OCI-M2 (cell line): Measurements from ENCODE around the gene PTPRN2.
"Not testable (repeated sequence)": the region's sequence is repeated elsewhere in the genome, so short reads cannot be mapped to it uniquely, and the experiment has no call there.

Experiments used
- DNase-seq: peaks from one replicate; lab custom pipeline; 2025; ENCODE audit not compliant: unreplicated experiment; lab: John Stamatoyannopoulos, UW

The PTPRN2 gene

GRCh38 chr7:158203948-158204347 lies 383.7 kb downstream of the PTPRN2 start:
- not testable (repeated sequence) for DNase-seq

- DNase-seq, result no peak
Observed at GRCh38 chr7:158194365-158194900, 393.2 kb downstream of the PTPRN2 start.

GRCh38 chr7:158193446-158193845 lies 394.2 kb downstream of the PTPRN2 start:
- DNase-seq, result no peak

GRCh38 chr7:158192956-158193355 lies 394.7 kb downstream of the PTPRN2 start:
- no peak for DNase-seq

- DNase-seq, result no peak
Observed at GRCh38 chr7:158192184-158192835, 395.3 kb downstream of the PTPRN2 start.

GRCh38 chr7:158191671-158192070 lies 396.0 kb downstream of the PTPRN2 start:
- no peak for DNase-seq

- no peak for DNase-seq
Observed at GRCh38 chr7:158190756-158191155, 396.9 kb downstream of the PTPRN2 start.

- DNase-seq, result no peak
Observed at GRCh38 chr7:158188676-158189075, 398.9 kb downstream of the PTPRN2 start.

GRCh38 chr7:158187694-158187994 lies 400.0 kb downstream of the PTPRN2 start:
- DNase-seq, result no peak

- DNase-seq, result no peak
Observed at GRCh38 chr7:158186864-158187693, 400.5 kb downstream of the PTPRN2 start.

GRCh38 chr7:158186406-158186805 lies 401.2 kb downstream of the PTPRN2 start:
- DNase-seq, result no peak

- no peak for DNase-seq
Observed at GRCh38 chr7:158185653-158186052, 402.0 kb downstream of the PTPRN2 start.

- DNase-seq, result no peak
Observed at GRCh38 chr7:158183431-158183830, 404.2 kb downstream of the PTPRN2 start.

- no peak for DNase-seq
Observed at GRCh38 chr7:158176561-158177173, 411.0 kb downstream of the PTPRN2 start.

- DNase-seq, result no peak
Observed at GRCh38 chr7:158175779-158176178, 411.8 kb downstream of the PTPRN2 start.

- no peak for DNase-seq
Observed at GRCh38 chr7:158174947-158175346, 412.7 kb downstream of the PTPRN2 start.

- DNase-seq, result no peak
Observed at GRCh38 chr7:158167373-158167772, 420.2 kb downstream of the PTPRN2 start.

GRCh38 chr7:158166386-158167340 lies 421.0 kb downstream of the PTPRN2 start:
- DNase-seq, result no peak

GRCh38 chr7:158165711-158166110 lies 421.9 kb downstream of the PTPRN2 start:
- DNase-seq, result no peak

GRCh38 chr7:158164101-158165095 lies 423.2 kb downstream of the PTPRN2 start:
- DNase-seq, result no peak
